Adrenal gland (tissue), 19 donors: ENCODE data around the gene NIPBL. TPM values are rescaled to one million over a fixed set of nuclear protein-coding genes. Genes with fewer than 3 reads are reported as not detected.

Experiments used
- DNase-seq, 7 donors: peaks; one replicate each; pipeline ENCODE4 v3.0.0-alpha.2; 2019 to 2020
- H3K27ac ChIP-seq, 5 donors: fragments of 200-600 bp; sonication (generic) in 4 of 5; 1 replicate in 3 of 5; 2 replicates in 2 of 5; pipeline versions ENCODE4 v1.5.1 to v1.8.0; 2016 to 2020; ENCODE audit warnings: mild to moderate bottlenecking in 1 of 5
- H3K27me3 ChIP-seq: fragments of 200-600 bp; 2 replicates; pipeline ENCODE4 v1.8.0; 2021
- H3K36me3 ChIP-seq, 2 donors: fragments of 200-600 bp; replicated peaks in 1 of 2; 1 replicate in 1 of 2; 2 replicates in 1 of 2; pipeline versions ENCODE4 v1.5.1 to v1.8.0; 2018 to 2022
- H3K4me1 ChIP-seq, 2 donors: fragments of 200-600 bp; replicated peaks in 1 of 2; 1 replicate in 1 of 2; 2 replicates in 1 of 2; pipeline versions ENCODE4 v1.5.1 to v1.8.0; 2018 to 2021
- H3K4me3 ChIP-seq, 4 donors: fragments of 200-600 bp; sonication (generic) in 3 of 4; one replicate each; pipeline ENCODE4 v1.5.1; 2016 to 2018
- H3K9me3 ChIP-seq, 3 donors: fragments of 200-600 bp; sonication (generic) in 1 of 3; replicated peaks in 1 of 3; 1 replicate in 2 of 3; 2 replicates in 1 of 3; pipeline versions ENCODE4 v1.5.1 to v1.8.0; 2016 to 2021
- POLR2A ChIP-seq, 2 donors: fragments of 450-650 bp; IDR thresholded peaks; one replicate each; pipeline ENCODE4 v1.6.1; 2017; ENCODE audit warnings: antibody characterized with exemption in 2 of 2, mild to moderate bottlenecking in 2 of 2, moderate library complexity in 1 of 2
- WGBS, 4 donors: extraction: QIAGEN DNeasy Blood & Tissue Kit in 2 of 4; methylation state at CpG; one replicate each; pipeline versions ENCODE4 v1.1.5 to v1.1.7; 2013 to 2017; 5-methylcytosine and 5-hydroxymethylcytosine counted together
- intact Hi-C, 2 donors: fragments of 100-400 bp; cut with DNase I; formaldehyde crosslinking; loops; one replicate each; pipeline versions ENCODE4 v1.14.1 to v1.15.0; 2022 to 2023
- long read RNA-seq, 10 donors: library from polyadenylated mRNA in 3 of 10; unstranded in 2 of 10; stranded (forward) in 1 of 10; transcript quantifications; one replicate each; pipeline ENCODE4 v2.0.0 and lab custom pipeline, GENCODE V29; 2021 to 2026
- polyA plus RNA-seq, 3 donors: library from polyadenylated mRNA; stranded (reverse); fragments of 200-250 nt in 2 of 3; fragments of 350-450 nt in 1 of 3; fragmentation: Illumina TruSeq in 1 of 3; extraction: RNeasy Lipid Tissue Mini Kit (QIAGEN cat#74804) in 1 of 3; gene quantifications; one replicate each; pipeline ENCODE4 v1.2.3, GENCODE V29; 2013 to 2014
- total RNA-seq, 9 donors: library from RNA; depleted of rRNA in 4 of 9; stranded (reverse); fragments of >200 nt in 4 of 9; fragments of 120-200 nt in 1 of 9; fragmentation: NEBNext Ultra II Directional in 1 of 9; extraction: Animal tissue kit (Norgen Biotek cat#: 25700) in 1 of 9; gene quantifications; one replicate each; pipeline versions ENCODE4 v1.1.0 to v1.2.4, GENCODE V29; 2013 to 2023
- TF ChIP-seq, protein P1 (sequence below), 6 experiments: fragments of 450-650 bp in 4 of 6; fragments of 200-600 bp in 2 of 6; sonication (generic) in 1 of 6; IDR thresholded peaks; 1 replicate in 5 of 6; 2 replicates in 1 of 6; pipeline versions ENCODE4 v1.5.1 to v1.8.0; 2016 to 2021; ENCODE audit warnings: antibody characterized with exemption in 6 of 6, mild to moderate bottlenecking in 2 of 6, moderate library complexity in 1 of 6
- donor health status: healthy with polysubstance abuse.
- donor health status: Bipolar disorder and iron deficiency.
- donor health status: DM: yes; HTN: yes; CAD: no.
- donor health status: DM: no; HTN: no; CAD: no.
- donor health status: DM: no; HTN: no; CAD: no.
- donor health status: DM: yes; HTN: yes; CAD: no.

The NIPBL gene, protein sequence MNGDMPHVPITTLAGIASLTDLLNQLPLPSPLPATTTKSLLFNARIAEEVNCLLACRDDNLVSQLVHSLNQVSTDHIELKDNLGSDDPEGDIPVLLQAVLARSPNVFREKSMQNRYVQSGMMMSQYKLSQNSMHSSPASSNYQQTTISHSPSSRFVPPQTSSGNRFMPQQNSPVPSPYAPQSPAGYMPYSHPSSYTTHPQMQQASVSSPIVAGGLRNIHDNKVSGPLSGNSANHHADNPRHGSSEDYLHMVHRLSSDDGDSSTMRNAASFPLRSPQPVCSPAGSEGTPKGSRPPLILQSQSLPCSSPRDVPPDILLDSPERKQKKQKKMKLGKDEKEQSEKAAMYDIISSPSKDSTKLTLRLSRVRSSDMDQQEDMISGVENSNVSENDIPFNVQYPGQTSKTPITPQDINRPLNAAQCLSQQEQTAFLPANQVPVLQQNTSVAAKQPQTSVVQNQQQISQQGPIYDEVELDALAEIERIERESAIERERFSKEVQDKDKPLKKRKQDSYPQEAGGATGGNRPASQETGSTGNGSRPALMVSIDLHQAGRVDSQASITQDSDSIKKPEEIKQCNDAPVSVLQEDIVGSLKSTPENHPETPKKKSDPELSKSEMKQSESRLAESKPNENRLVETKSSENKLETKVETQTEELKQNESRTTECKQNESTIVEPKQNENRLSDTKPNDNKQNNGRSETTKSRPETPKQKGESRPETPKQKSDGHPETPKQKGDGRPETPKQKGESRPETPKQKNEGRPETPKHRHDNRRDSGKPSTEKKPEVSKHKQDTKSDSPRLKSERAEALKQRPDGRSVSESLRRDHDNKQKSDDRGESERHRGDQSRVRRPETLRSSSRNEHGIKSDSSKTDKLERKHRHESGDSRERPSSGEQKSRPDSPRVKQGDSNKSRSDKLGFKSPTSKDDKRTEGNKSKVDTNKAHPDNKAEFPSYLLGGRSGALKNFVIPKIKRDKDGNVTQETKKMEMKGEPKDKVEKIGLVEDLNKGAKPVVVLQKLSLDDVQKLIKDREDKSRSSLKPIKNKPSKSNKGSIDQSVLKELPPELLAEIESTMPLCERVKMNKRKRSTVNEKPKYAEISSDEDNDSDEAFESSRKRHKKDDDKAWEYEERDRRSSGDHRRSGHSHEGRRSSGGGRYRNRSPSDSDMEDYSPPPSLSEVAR (N-terminal part only)
- total RNA-seq: 10 to 100 TPM; 23.5 to 54.5 (median 44.1) TPM
- polyA plus RNA-seq: 10 to 100 TPM; 15.7 to 27.1 (median 18.7) TPM
- long read RNA-seq, donor 1: 0 reads
- long read RNA-seq, donor 2: 0 reads
- long read RNA-seq, donor 3: 0 reads
- long read RNA-seq, donor 4, partial matches to known transcripts: 2 of 3 reads
- long read RNA-seq, donor 4, other reads (novel, unspliced or antisense): 1 of 3 reads
- long read RNA-seq, donor 5, partial matches to known transcripts: 0 of 2 reads
- long read RNA-seq, donor 5, other reads (novel, unspliced or antisense): 2 of 2 reads
- long read RNA-seq, donor 6, partial matches to known transcripts: 5 of 8 reads
- long read RNA-seq, donor 6, other reads (novel, unspliced or antisense): 3 of 8 reads
- long read RNA-seq, donor 7: 0 reads
- long read RNA-seq, donor 8, partial matches to known transcripts: 0 of 1 reads
- long read RNA-seq, donor 8, other reads (novel, unspliced or antisense): 0 of 1 reads
- long read RNA-seq, donor 9, partial matches to known transcripts: 0 of 1 reads
- long read RNA-seq, donor 9, other reads (novel, unspliced or antisense): 0 of 1 reads
- long read RNA-seq, donor 10, partial matches to known transcripts: 0 of 1 reads
- long read RNA-seq, donor 10, other reads (novel, unspliced or antisense): 0 of 1 reads

DNA sequence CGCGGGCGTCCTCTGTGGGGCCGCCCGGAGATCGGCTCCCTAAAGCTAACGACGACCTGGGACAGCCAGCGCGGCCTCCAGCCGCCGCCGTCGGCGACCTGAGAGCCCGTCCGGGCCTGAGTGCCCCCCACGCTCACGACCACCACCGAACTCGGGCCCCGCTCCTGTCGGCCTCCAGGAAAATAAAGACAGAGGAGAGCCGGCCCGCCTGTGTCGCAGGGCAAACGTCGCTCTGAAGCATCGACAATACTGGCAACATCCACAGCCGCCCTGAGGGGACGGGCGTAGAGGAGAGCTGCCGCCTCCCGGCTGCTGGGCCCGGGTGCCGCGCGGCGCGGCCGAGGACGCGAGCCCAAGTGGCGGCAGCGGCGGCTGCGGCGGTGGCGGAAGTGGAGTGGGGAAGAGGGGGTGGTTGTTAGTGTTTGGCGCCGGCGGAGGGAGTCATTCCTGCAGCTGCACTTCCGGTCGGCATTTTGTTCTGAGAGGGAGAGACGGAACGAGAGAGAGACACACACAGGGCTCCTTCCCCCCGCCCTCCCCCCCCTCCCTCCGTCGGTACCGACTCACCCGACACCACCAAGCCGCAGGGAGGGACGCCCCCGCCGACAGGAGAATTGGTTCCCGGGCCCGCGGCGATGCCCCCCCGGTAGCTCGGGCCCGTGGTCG is at the start of gene NIPBL:
Gene NIPBL (plus strand): TSS at position 471 of the 666 bp plus-strand sequence. CDS start 76,928 bp downstream, outside the sequence.
- no peaks in the 10 kb centered on the region for H3K9me3 ChIP-seq
- peaks cover 24 to 50% of the 10 kb centered on the region in 2 donors for H3K4me1 ChIP-seq
- H3K27ac ChIP-seq: peak within 1 kb of the TSS; percentile 91 to 99 (median 97)
- peak; percentile 90 to 95 (median 94) for DNase-seq
- H3K4me3 ChIP-seq: peak within 1 kb of the TSS; percentile 60 to 97 (median 78)
- intact Hi-C loops: loop anchor here (5.0 to 10.0 kb wide), 3 partner anchors 68 to 134 kb away; no protein-coding TSS in a partner anchor
- 0% methylated on average over 3 to 73 of the region's 73 CpGs for WGBS, 4 donors
- no peaks in the 10 kb centered on the region for H3K36me3 ChIP-seq
- no peaks in the 10 kb centered on the region for H3K27me3 ChIP-seq
- TF ChIP-seq, protein P1, sequence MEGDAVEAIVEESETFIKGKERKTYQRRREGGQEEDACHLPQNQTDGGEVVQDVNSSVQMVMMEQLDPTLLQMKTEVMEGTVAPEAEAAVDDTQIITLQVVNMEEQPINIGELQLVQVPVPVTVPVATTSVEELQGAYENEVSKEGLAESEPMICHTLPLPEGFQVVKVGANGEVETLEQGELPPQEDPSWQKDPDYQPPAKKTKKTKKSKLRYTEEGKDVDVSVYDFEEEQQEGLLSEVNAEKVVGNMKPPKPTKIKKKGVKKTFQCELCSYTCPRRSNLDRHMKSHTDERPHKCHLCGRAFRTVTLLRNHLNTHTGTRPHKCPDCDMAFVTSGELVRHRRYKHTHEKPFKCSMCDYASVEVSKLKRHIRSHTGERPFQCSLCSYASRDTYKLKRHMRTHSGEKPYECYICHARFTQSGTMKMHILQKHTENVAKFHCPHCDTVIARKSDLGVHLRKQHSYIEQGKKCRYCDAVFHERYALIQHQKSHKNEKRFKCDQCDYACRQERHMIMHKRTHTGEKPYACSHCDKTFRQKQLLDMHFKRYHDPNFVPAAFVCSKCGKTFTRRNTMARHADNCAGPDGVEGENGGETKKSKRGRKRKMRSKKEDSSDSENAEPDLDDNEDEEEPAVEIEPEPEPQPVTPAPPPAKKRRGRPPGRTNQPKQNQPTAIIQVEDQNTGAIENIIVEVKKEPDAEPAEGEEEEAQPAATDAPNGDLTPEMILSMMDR (IDR thresholded peaks at IDR 0.05): peak in 1 of 6 experiments; percentile 14
- TF ChIP-seq POLR2A (IDR thresholded peaks at IDR 0.05): peak; percentile 93 to 94

DNA sequence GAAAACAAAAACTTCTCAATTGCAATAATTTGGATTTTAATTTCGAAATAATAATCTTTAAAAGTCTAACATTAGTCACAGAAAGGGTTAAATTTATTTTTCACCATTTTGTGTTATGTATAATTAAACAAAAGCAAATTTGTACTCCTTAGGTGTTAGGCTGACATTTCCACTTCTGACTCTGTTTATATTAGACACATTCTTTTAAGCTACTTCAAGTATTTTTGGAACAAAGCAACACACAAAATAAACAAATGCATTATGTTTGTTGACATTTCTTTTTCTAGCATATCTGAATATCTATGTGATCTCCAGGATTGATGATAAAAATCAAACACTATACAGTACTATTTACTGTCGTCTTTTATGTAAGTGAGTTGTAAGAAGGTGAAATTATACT is 44.3 kb upstream of the NIPBL start:
- Histone ChIP-seq H3K36me3 (no peaks in the 10 kb centered on the region), H3K27ac (no peak overlapping the region), H3K4me1 (no peaks in the 10 kb centered on the region), H3K9me3 (no peaks in the 10 kb centered on the region), H3K4me3 (no peak overlapping the region), H3K27me3 (no peaks in the 10 kb centered on the region)
- TF ChIP-seq POLR2A (IDR thresholded peaks at IDR 0.05): no peak
- TF ChIP-seq, protein P1 (IDR thresholded peaks at IDR 0.05): no peak
- DNase-seq: no peak
- WGBS, 4 donors: 75 to 90% (median 86%) methylated on average over 2 of the region's 2 CpGs
- intact Hi-C loops: no loop called here

DNA sequence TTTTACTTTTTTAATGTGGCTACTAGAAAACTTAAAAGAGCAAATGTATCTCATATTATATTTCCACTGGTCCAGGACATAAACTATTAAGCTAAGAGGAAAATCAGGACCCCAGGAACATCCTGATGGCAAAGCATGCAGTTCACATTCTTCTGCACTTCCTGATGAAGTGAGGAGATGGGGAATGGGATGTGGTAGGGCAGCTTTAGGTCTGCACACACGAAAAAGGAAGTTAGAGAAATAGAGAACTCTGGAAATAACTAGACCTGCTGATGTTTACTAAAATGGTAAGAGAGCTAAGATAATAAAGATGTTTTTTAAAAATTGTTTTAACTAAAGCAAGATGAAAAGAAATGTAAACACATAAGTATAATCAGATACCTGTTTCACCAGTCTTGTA is 39.7 kb upstream of the NIPBL start:
- 20 to 51% (median 44%) methylated on average over 1 of the region's 1 CpG for WGBS, 4 donors
- Histone ChIP-seq H3K4me1 (no peaks in the 10 kb centered on the region), H3K9me3 (no peaks in the 10 kb centered on the region), H3K27me3 (no peaks in the 10 kb centered on the region), H3K27ac (peak overlapping the region in 1 of 5 donors; percentile 24), H3K4me3 (no peak overlapping the region), H3K36me3 (no peaks in the 10 kb centered on the region)
- intact Hi-C loops: no loop called here
- DNase-seq: no peak
- TF ChIP-seq, protein P1 (IDR thresholded peaks at IDR 0.05): no peak
- no peak for TF ChIP-seq POLR2A (IDR thresholded peaks at IDR 0.05)
